HG03108 (cell line): ENCODE results near the gene RAB8A.

ENCODE experiments used
- ATAC-seq: cut with Tn5 transposase; IDR thresholded peaks from one replicate; pipeline ENCODE4 v1.9.1; 2021; ENCODE audit warnings: moderate library complexity; ENCODE audit not compliant: unreplicated experiment

The RAB8A gene

DNA sequence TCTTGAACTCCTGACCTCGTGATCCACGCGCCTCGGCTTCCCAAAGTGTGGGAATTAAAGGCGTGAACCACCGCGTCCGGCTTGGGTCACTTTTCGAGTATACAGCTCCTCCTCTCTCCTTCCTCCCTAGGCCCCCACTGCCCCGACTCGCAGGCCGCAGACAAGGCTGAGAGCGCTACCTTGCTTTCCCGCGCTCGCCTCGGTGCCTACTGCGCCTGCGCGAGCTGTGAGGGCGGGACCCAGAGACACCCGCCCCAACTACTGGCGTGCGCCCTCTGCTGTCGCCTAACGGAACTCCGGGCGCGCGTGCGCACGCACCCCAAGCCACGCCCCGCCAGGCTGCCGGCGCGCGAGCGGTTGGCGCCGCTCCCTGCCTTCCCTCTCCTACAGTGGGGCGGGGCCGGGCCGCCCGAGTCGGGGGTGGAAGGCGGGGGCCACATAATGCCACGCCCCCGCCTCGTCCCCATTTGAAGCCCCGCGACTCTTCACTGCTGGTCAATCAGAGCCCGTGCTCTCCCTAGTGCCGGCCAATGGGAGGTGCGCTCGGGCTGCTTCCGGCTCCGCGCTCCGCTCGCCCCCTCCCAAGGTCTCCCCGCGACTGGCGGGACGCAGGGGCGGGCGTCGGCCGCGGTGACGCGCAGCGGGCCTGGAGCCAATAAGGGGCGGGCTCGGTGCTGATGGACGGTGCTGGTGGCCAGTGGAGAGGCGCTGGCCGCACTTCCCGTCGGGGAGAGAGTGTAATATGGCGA lies at the start of gene RAB8A:
RAB8A (plus strand) TSS at position 730 of the 749 bp plus-strand sequence; CDS start at position 743, 13 bp downstream.
- peak; percentile 88 for ATAC-seq

DNA sequence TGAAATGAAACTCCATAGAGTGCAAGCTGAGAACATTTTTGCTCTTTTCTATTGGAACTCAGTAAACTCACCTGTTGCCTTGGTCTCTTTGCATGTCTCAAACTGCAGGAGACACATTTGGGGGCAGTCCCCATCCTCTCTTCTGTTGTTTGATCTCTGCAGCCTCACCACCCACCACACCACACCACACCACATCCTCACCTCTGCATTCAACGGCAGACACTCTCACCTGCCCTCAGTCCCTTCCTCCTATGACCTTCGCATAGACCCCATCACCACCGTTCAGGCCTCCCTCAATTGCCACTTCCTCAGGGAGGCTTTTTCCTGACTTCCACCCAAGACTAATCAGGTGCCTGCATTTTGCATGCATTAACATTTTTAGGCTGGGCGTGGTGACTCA lies 49.7 kb upstream of the RAB8A start:
- no peak for ATAC-seq

DNA sequence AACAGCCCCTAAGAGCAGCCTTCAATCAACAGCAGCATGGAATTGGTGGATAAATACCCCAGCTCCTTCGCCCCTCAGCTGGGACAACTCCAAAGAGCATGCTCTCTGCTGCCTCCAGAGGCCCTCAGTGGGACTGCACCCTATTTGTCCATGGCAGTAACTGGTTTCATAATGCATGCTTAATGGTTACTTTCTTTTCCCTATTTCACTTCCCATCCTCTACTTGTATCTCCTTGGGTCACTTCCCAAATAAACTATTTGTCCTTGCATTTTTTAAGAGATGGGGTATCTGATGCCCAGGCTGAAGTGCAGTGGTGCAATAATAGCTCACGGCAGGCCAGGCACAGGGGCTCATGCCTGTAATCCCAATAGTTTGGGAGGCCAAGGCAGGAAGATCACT lies 48.9 kb upstream of the RAB8A start:
- no peak for ATAC-seq

GRCh38 chr19:16064209-16064889 lies 47.3 kb upstream of the RAB8A start:
- no peak for ATAC-seq

DNA sequence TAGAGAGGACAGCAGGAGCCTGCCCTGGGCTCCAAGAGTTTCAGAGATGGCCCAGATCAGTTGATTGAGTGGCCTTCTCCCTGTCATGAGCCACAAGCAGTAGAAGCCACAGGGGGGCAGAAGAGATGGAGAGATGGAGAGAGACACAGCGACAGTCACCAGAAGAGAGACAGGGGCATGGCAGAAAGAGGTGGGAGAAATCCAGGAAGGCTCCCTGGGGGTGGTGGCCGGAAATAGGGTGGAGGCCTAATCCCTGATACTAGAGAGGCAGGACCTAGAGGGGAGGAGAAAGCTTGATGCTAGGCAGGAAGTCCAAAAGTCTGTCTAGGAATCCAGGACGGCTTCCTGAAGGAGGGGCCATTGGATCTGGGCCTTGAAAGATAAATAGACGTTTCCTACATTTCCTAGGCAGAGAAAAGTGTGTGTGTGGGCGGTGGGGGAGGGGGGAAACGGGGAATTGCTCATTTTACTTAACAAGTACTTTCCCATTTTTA lies 45.0 kb upstream of the RAB8A start:
- no peak for ATAC-seq

- no peak for ATAC-seq
These were observed 44.3 kb upstream of the RAB8A start for GRCh38 chr19:16067205-16067938.

- ATAC-seq: no peak
These were observed 42.9 kb upstream of the RAB8A start for GRCh38 chr19:16068696-16069259.

- no peak for ATAC-seq
These were observed 41.8 kb upstream of the RAB8A start for GRCh38 chr19:16069813-16070365.

DNA sequence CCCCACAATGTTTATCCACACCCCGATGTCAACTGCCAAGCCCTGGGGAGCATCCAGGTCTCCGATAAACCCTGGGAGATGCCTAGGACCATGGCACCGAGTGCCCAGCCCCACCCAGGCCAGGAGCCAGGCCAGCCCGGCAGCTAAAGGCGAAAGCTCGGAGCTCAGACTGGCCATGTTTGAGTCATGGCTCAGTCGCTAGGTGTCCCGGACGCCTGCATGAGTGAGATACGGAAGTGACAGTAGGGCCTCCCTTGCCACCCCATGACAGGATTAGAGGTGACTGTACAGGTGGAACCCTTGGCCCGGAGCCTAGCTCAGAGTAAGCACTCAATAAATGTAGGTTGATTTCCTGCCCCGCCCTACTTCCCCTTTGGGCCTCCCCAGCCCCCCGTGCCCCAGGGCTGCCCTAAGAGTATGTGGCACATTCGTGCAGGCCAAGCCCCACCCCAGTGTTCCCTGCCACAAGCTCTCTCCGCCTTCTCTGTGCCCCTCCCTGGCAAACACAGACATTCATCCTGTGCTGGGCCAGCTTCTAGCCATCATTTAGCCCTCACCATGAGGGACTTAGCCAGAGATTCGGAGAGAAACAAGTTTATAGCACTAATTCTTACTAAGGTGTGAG lies 41.2 kb upstream of the RAB8A start:
- ATAC-seq: peak; percentile 65

DNA sequence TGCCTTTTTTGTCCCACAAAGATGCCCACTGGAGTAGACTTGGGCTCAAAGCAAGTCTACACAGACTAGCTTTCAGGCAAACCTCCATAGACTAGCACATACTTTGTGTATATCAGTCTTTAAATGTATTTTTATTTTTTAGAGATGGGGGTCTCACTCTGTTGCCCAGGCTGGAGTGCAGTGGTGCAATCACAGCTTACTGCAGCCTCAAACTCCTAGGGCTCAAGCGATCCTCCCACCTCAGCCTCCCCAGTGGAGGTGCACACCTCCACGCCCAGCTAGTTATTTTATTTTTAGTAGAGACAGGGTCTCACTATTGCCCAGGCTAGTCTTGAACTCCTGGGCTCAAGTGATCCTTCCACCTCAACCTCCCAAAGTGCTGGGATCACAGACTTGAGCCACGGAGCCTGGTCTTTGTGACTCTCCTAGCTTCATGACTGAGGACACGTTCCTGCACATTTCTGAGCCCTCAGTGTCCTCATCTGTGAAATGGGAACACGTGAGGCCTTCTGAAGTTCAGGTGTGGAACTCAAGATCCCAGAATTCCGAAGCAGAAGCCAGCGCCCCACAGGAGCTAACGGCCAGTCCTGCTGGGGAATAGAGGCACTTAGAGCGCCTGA lies 40.5 kb upstream of the RAB8A start:
- no peak for ATAC-seq

GRCh38 chr19:16073481-16073880 lies 38.2 kb upstream of the RAB8A start:
- ATAC-seq: no peak

- ATAC-seq: no peak
These were observed 37.7 kb upstream of the RAB8A start for GRCh38 chr19:16073988-16074387.

- ATAC-seq: no peak
These were observed 37.0 kb upstream of the RAB8A start for GRCh38 chr19:16074488-16075365.

DNA sequence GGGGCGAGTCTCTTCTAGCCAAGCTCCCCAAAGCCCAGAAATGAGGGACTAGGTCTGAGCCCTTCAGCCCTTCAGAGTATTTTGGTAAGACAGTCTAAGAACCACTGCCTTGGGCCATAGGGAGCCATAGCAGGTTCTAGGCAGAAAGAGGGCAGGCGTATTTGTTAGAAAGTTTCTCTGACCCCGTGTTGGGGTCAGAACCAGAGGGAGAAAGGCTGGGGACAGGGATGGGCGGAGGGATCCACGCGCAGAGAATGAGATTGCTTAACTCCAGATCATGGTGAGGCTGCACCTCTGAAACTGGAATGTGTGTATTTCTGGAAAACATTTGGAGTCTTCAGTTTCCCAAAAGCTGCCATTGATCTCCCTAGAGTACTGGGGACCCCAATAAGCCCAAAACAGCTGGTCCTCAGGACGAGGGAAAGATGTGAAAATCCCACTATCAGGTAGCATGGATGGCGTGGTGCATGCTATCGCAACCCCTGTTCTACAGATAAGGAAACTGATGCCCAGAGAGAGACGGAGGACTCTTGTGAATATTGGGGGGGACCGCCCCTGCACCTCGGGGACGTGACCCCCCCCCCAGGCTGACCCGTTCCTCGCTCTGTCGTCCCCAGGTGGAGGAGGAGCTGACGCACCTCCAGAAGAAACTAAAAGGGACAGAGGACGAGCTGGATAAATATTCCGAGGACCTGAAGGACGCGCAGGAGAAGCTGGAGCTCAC lies 36.1 kb upstream of the RAB8A start:
- no peak for ATAC-seq

GRCh38 chr19:16076154-16076957 lies 35.3 kb upstream of the RAB8A start, which contains the start of gene TPM4:
Gene TPM4 (plus strand): TSS chr19:16076495. CDS start chr19:16076566, 71 bp downstream.
- ATAC-seq: peak; percentile 57

GRCh38 chr19:16076958-16077611 lies 34.6 kb upstream of the RAB8A start:
- ATAC-seq: no peak
